ENCODE data around the gene GAB1. TPM values are rescaled to one million over a fixed set of nuclear protein-coding genes. Genes with fewer than 3 reads are reported as not detected.

The GAB1 gene
- total RNA-seq, result 10 to 100 TPM; 65.4 to 81.7 TPM

DNA sequence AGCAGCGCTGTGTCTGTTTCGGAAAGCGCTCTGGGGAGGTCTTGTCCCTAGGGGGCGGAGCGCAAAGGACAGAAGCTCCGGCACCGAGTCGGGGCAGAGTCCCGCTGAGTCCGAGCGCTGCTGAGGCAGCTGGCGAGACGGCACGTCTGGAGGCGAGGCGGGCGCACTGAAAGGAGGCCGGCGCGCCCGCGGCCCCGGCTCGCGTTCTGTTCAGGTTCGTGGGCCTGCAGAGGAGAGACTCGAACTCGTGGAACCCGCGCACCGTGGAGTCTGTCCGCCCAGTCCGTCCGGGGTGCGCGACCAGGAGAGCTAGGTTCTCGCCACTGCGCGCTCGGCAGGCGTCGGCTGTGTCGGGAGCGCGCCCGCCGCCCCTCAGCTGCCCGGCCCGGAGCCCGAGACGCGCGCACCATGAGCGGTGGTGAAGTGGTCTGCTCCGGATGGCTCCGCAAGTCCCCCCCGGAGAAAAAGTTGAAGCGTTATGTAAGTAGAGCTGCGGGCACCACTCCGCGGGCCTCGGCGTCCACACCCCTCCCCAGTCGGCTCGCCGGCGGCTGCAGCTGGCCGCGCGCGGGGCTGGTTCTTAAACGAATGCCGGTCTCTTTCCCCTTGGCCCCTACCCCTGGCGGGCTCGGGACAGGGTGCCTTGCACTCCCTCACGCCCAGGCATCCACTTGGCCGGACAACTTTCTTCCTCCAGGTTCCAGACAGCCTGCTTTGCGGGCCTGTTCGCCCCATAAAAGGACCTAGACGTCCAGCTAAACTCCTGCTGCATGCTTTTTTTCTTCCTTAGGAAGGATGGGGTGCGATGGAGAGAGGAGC is at the start of gene GAB1:
GAB1 (plus strand) TSS at position 96 of the 819 bp plus-strand sequence; CDS start at position 409, 313 bp downstream.
- TF ChIP-seq, protein P1, sequence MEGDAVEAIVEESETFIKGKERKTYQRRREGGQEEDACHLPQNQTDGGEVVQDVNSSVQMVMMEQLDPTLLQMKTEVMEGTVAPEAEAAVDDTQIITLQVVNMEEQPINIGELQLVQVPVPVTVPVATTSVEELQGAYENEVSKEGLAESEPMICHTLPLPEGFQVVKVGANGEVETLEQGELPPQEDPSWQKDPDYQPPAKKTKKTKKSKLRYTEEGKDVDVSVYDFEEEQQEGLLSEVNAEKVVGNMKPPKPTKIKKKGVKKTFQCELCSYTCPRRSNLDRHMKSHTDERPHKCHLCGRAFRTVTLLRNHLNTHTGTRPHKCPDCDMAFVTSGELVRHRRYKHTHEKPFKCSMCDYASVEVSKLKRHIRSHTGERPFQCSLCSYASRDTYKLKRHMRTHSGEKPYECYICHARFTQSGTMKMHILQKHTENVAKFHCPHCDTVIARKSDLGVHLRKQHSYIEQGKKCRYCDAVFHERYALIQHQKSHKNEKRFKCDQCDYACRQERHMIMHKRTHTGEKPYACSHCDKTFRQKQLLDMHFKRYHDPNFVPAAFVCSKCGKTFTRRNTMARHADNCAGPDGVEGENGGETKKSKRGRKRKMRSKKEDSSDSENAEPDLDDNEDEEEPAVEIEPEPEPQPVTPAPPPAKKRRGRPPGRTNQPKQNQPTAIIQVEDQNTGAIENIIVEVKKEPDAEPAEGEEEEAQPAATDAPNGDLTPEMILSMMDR (IDR thresholded peaks at IDR 0.05), result peak in 1 of 2 donors; percentile 55
- Histone ChIP-seq H3K27ac (peak within 1 kb of the TSS; percentile 94), H3K27me3 (no peaks in the 10 kb centered on the region), H3K9me3 (no peaks in the 10 kb centered on the region), H3K4me1 (peaks cover 0 to 41% of the 10 kb centered on the region in 2 donors), H3K4me3 (peak within 1 kb of the TSS; percentile 85 to 90), H3K36me3 (no peaks in the 10 kb centered on the region)
- DNase-seq (ENCODE audit: low spot score), result peak; percentile 78

DNA sequence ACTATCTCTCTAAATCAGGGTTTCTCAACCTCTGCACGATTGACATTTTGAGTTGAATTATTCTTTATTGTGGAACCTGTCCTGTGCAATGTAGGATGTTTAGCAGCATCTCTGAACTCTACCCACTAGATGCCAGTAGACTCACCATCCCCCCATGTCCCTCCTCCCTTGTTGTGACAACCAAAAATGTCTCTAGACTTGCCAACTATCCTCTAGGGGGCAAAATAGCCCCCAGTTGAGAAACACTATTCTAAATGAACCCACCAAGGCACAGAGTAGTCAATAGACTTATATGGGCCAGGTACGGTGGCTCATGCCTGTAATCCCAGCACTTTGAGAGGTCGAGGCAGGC is 49.1 kb upstream of the GAB1 start:
- Histone ChIP-seq H3K4me3 (no peak overlapping the region), H3K27me3 (no peaks in the 10 kb centered on the region), H3K4me1 (peaks cover 0 to 21% of the 10 kb centered on the region in 2 donors), H3K9me3 (no peaks in the 10 kb centered on the region), H3K36me3 (no peaks in the 10 kb centered on the region), H3K27ac (peak overlapping the region; percentile 55 to 57)
- no peak for DNase-seq (ENCODE audit: low spot score)
- TF ChIP-seq, protein P1 (IDR thresholded peaks at IDR 0.05), result no peak

DNA sequence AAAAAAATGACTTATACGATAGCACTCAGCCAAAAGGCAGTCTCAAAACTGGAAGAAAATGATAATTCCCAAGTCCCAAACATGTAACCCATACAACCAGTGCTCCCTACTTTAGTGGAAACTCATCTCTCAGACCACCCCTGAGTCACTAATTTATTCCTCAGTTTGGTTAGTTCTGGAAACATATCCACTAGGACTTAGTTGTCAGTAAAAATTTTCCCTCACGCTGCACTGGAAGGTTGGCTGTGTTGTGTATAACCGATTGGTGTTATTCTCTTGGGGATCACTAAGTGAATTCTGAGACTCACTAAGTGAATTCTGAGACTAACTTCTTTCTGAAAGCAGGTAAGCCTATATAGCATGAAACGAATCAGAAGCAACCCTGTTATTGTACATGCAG is 48.5 kb upstream of the GAB1 start:
- no peak for DNase-seq (ENCODE audit: low spot score)
- Histone ChIP-seq H3K27ac (no peak overlapping the region), H3K9me3 (no peaks in the 10 kb centered on the region), H3K4me3 (no peak overlapping the region), H3K36me3 (no peaks in the 10 kb centered on the region), H3K27me3 (no peaks in the 10 kb centered on the region), H3K4me1 (peaks cover 0 to 21% of the 10 kb centered on the region in 2 donors)
- TF ChIP-seq, protein P1 (IDR thresholded peaks at IDR 0.05), result no peak

DNA sequence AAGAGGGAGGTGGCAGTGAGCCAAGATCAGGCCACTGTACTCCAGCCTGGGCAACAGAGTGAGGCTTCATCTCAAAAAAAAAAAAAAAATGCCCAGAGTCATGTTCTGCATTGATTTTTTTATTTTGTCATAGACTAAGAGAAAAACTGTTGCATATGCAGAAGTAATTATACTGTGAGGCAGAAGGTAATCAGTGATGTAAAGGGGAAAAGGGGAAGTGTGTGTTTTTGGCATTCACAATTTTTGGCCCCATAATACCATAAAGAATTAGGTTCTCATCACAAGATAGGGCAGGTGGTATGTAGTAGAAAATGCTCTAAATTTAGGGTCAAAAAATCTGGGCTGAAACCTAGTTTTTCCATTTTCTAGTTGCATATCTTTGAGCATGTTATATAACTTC is 47.3 kb upstream of the GAB1 start:
- Histone ChIP-seq H3K9me3 (no peaks in the 10 kb centered on the region), H3K27me3 (no peaks in the 10 kb centered on the region), H3K4me1 (peaks cover 0 to 29% of the 10 kb centered on the region in 2 donors), H3K4me3 (no peak overlapping the region), H3K27ac (no peak overlapping the region), H3K36me3 (no peaks in the 10 kb centered on the region)
- TF ChIP-seq, protein P1 (IDR thresholded peaks at IDR 0.05), result no peak
- DNase-seq (ENCODE audit: low spot score), result no peak

DNA sequence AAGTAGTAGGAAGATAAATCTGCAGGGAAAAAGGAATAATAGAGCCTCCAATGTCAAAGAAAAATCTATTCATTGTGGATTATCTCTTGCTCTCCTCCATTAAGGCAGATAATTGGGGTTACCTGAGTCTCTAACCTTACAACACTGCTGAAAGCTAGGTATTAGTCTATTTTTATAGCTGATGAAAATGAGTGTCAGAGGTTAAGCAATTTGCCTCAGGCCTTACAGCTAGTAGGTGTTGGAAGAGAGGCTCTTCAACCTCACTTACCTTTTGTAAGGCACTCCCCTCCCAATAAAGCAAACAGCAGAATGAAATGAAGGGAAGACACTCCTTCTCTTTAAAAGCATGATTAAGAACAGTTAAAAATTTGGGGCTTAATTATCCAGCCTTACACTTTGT is 45.4 kb upstream of the GAB1 start:
- Histone ChIP-seq H3K4me3 (no peak overlapping the region), H3K4me1 (peaks cover 0 to 27% of the 10 kb centered on the region in 2 donors), H3K27ac (no peak overlapping the region), H3K36me3 (no peaks in the 10 kb centered on the region), H3K9me3 (no peaks in the 10 kb centered on the region), H3K27me3 (no peaks in the 10 kb centered on the region)
- DNase-seq (ENCODE audit: low spot score), result no peak
- TF ChIP-seq, protein P1 (IDR thresholded peaks at IDR 0.05), result no peak
